ENCODE results near the gene WDR72.

DNA sequence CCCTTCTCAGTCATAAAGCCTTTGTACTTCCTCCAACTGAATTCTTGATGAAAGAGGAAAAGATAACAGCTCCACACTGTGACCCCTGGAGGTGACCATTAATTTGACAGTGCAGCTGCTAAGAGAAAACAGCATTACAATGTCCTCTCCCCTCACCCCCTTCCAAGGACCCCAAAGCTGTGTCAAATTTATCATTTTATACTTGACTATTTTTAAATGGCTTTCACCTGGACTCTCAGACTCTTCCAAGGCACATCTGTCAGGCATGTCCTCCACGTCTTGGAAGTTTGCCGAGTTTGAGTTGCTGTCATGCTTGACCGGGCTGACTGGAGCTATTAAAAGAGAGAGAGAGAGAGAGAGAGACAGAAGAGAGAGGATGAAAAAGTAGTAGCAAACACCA is 236.5 kb downstream of the WDR72 start:
- TF ChIP-seq, protein P1, sequence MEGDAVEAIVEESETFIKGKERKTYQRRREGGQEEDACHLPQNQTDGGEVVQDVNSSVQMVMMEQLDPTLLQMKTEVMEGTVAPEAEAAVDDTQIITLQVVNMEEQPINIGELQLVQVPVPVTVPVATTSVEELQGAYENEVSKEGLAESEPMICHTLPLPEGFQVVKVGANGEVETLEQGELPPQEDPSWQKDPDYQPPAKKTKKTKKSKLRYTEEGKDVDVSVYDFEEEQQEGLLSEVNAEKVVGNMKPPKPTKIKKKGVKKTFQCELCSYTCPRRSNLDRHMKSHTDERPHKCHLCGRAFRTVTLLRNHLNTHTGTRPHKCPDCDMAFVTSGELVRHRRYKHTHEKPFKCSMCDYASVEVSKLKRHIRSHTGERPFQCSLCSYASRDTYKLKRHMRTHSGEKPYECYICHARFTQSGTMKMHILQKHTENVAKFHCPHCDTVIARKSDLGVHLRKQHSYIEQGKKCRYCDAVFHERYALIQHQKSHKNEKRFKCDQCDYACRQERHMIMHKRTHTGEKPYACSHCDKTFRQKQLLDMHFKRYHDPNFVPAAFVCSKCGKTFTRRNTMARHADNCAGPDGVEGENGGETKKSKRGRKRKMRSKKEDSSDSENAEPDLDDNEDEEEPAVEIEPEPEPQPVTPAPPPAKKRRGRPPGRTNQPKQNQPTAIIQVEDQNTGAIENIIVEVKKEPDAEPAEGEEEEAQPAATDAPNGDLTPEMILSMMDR (IDR thresholded peaks at IDR 0.05) = no peak
- TF ChIP-seq EZH2 (IDR thresholded peaks at IDR 0.05; ENCODE audit: borderline replicate concordance, insufficient read depth, low read depth, low read length, poor library complexity, severe bottlenecking) = no peak

All from B cell (primary cell).